ENCODE measurements around the gene PGBD1. TPM values are rescaled to one million over a fixed set of nuclear protein-coding genes. Genes with fewer than 3 reads are reported as not detected.

PGBD1 gene
- total and polyA plus RNA-seq, 2 donors (not counting 3 experiments of a cell fraction or from before 2014, with no cell fraction given): 4.2 to 9.6 TPM

DNA sequence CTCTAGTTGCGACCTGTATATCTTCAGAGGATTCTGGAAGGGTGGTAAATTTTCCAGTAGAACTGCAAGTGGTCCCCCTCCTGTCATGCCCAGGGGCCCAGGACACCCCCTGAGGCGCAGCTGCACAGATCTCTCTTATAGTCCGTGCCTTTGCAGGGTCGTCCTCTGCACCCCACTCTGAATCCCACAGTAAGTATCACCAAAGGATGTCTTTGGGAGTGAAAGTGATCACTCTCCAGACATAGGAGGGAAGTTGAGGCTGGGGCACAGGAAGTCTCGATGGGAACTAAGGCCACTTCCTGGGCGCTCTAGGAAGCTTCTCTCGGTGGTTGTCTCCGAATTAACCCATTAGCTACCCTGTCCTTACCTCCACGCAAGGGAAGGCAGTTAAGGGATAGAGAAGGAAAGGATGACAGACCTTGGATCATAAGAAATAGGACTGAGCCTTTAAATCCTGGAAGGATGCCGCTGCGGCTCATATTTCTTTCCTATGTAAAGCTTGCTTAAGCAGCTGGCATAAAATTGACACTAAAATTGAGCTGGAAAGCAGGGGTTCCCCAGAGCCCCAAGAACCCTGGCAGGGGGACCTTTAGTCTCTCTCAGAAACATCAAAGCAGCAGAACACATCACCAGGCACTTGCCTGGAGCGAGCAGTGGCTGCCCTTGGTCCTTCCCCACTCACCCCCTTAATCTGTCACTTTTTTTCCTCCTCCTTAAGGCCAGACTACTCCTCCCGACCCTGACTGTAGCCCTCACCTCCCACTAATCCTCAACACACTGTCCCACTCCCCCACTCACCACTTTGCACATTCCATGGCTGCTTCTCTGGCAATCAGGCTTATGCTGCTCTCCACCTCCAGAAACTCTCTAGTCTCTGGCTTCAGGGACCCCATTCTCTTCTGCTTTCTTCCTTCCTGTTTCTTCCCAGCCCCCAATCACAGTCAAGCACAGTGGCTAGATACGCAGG, 29.1 kb upstream of the PGBD1 start, which contains the start of gene ZKSCAN4:
TSS of gene ZKSCAN4 (minus strand) at position 261 of the 967 bp plus-strand sequence. CDS start 289 bp downstream, outside the sequence.
- no TSS peak for BruUV-seq (replicated peaks)
- peak within 1 kb of the TSS; percentile 82 for H2AFZ ChIP-seq (ENCODE audit: low read depth, low read length)
- peak within 1 kb of the TSS; percentile 88 for H3K4me2 ChIP-seq (ENCODE audit: insufficient read depth, low read length)
- CTCF ChIA-PET: interaction anchor here (0.7 to 3.9 kb wide), 7 partner anchors 12 to 104 kb away, joined by 3 to 22 read pairs (median 7); partner anchors contain the start of genes PGBD1, ZSCAN26 and ZSCAN9
- DNase-seq (ENCODE audit: low read depth, low spot score) (peak; percentile 83), FAIRE-seq (peak; percentile 74)
- no peaks in the 10 kb centered on the region for H3K79me2 ChIP-seq (ENCODE audit: control insufficient read depth, insufficient read depth, low read length)
- H3K9me1 ChIP-seq (replicated peaks; ENCODE audit: control insufficient read depth, extremely low read depth, insufficient read depth, low read length): no peaks in the 10 kb centered on the region
- POLR2A ChIA-PET: interaction anchor here (0.8 to 1.2 kb wide), 4 partner anchors 15 to 111 kb away, joined by 3 to 13 read pairs (median 5); partner anchors contain the start of genes PGBD1, ZKSCAN8 and ZSCAN26
- TF ChIP-seq EZH2 (IDR thresholded peaks at IDR 0.05; ENCODE audit: borderline replicate concordance, low read depth, low read length, severe bottlenecking): no peak
- no peak for TF ChIP-seq FOS (IDR thresholded peaks at IDR 0.05; ENCODE audit: borderline replicate concordance, insufficient read depth, low read length)
- TF ChIP-seq JUN (IDR thresholded peaks at IDR 0.05; ENCODE audit: borderline replicate concordance, insufficient read depth, insufficient read length, low read depth): no peak
- no peak for TF ChIP-seq MAX (IDR thresholded peaks at IDR 0.05; ENCODE audit: insufficient read depth, insufficient read length)
- H3K27me3 ChIP-seq (ENCODE audit: control insufficient read depth in 2 of 2, insufficient read depth in 2 of 2, low read length in 2 of 2): no peaks in the 10 kb centered on the region
- no peak within 1 kb of the TSS for H3K27ac ChIP-seq (ENCODE audit: insufficient read depth, low read depth, low read length)
- H3K36me3 ChIP-seq (ENCODE audit: control insufficient read depth in 2 of 2, extremely low read depth in 1 of 2, insufficient read depth in 2 of 2, low read length in 2 of 2): peaks cover 0 to 3% of the 10 kb centered on the region in 2 experiments
- H3K4me3 ChIP-seq (replicated peaks in 1 of 3; ENCODE audit: insufficient read depth in 1 of 3, low read depth in 1 of 3, low read length in 3 of 3): peak within 1 kb of the TSS; percentile 85 to 89 (median 85)
- H3K4me1 ChIP-seq (ENCODE audit: control insufficient read depth, extremely low read depth, insufficient read depth, low read length): peaks cover 12% of the 10 kb centered on the region
- peak within 1 kb of the TSS; percentile 62 for H3K9ac ChIP-seq (replicated peaks; ENCODE audit: extremely low read depth, insufficient read depth, low read length)
- no peaks in the 10 kb centered on the region for H4K20me1 ChIP-seq (replicated peaks; ENCODE audit: control insufficient read depth, extremely low read depth, insufficient read depth, low read length)
- dilution Hi-C loops (cut with MboI; ENCODE audit: extremely low pct_ligation_motif_present, low sequenced_read_pairs) (no loop called here), intact Hi-C loops (cut with micrococcal nuclease) (loop anchor here (1.0 to 2.0 kb wide), 6 partner anchors 15 to 131 kb away; partner anchors contain the start of genes PGBD1, ZKSCAN8, ZSCAN26 and ZSCAN9)
- no peaks in the 10 kb centered on the region for H3K9me3 ChIP-seq (replicated peaks; ENCODE audit: control insufficient read depth, insufficient read depth, low read length)
